Activated naive CD8-positive, alpha-beta T cell treated with anti-CD3 and anti-CD28 coated beads for 36 hours (primary cell): ENCODE results near the gene ATP5ME. TPM values are rescaled to one million over a fixed set of nuclear protein-coding genes. Genes with fewer than 3 reads are reported as not detected.
"Not testable (repeated sequence)": the region's sequence is repeated elsewhere in the genome, so short reads cannot be mapped to it uniquely, and the experiment has no call there.

Experiments
- DNase-seq: peaks from one replicate; pipeline ENCODE4 v3.0.0; 2021
- H3K27ac Mint-ChIP-seq: one replicate; pipeline ENCODE4 v1.8.0; 2022; ENCODE audit warnings: mild to moderate bottlenecking, moderate library complexity, mixed read lengths
- H3K27me3 Mint-ChIP-seq: one replicate; pipeline ENCODE4 v1.8.0; 2022; ENCODE audit warnings: mild to moderate bottlenecking, mixed read lengths
- H3K36me3 Mint-ChIP-seq: one replicate; pipeline ENCODE4 v1.8.0; 2021; ENCODE audit warnings: mild to moderate bottlenecking, mixed read lengths
- H3K4me1 Mint-ChIP-seq: one replicate; pipeline ENCODE4 v1.8.0; 2021; ENCODE audit warnings: mixed read lengths
- H3K4me3 Mint-ChIP-seq: one replicate; pipeline ENCODE4 v1.8.0; 2022; ENCODE audit warnings: mild to moderate bottlenecking, moderate library complexity, mixed read lengths
- H3K9me3 Mint-ChIP-seq: one replicate; pipeline ENCODE4 v1.8.0; 2022; ENCODE audit warnings: mixed read lengths
- total RNA-seq, 2 experiments: library from RNA; stranded (reverse); gene quantifications; one replicate each; pipeline ENCODE4 v1.2.3, GENCODE V29; 2021

The ATP5ME gene
- total RNA-seq, 2 experiments from 2014 or later, result 284 to 287 TPM

DNA sequence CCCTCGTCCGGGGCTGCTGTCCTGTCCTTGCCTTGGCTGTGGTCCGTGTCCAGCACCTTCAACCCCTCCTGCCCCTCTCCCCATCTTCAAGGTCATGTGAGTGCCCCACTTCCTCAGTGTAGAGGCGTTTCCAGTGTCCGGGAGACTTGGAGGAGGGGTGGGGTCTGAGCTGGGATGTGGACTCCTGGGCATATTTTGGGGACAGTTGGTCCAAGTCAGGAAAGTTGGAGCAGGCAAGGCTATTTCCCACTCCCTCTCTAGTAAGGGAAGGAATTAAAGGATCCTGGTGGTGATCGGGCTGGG is 34.5 kb upstream of the ATP5ME start:
- no peaks in the 10 kb centered on the region for H3K27me3 Mint-ChIP-seq
- DNase-seq, result no peak
- no peaks in the 10 kb centered on the region for H3K9me3 Mint-ChIP-seq
- peaks cover 12% of the 10 kb centered on the region for H3K4me1 Mint-ChIP-seq
- no peak overlapping the region for H3K27ac Mint-ChIP-seq
- peaks cover 2% of the 10 kb centered on the region for H3K36me3 Mint-ChIP-seq
- no peak overlapping the region for H3K4me3 Mint-ChIP-seq

DNA sequence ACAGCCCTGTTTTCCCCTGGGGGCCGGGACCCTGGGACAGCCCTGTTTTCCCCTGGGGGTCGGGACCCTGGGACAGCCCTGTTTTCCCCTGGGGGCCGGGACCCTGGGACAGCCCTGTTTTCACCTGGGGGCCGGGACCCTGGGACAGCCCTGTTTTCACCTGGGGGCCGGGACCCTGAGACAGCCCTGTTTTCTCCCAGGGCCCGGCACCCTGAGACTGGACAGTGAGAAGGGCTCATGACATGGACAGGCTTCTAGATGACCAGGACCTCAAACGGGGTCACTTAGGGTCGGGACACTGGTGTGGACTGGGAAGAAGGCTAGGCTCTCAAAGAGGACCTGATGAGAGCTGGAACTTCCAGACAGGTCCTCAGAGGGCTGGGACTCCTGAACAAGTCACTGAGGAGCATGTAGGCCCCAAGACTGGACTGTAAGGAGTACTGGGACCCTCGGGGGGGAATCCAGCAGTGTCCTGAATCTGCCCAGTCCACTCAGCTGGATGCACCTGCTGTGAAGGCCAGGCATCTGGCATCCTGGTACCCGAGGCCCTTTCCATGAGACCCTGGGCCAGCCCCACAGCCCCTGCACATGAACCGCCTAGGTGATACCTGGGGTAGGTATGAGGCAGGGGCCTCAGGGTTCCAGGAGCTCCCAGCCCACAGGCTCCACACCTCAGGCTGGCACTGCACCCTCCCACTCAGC is 34.0 kb upstream of the ATP5ME start:
- H3K36me3 Mint-ChIP-seq, result peaks cover 2% of the 10 kb centered on the region
- H3K27ac Mint-ChIP-seq, result no peak overlapping the region

DNA sequence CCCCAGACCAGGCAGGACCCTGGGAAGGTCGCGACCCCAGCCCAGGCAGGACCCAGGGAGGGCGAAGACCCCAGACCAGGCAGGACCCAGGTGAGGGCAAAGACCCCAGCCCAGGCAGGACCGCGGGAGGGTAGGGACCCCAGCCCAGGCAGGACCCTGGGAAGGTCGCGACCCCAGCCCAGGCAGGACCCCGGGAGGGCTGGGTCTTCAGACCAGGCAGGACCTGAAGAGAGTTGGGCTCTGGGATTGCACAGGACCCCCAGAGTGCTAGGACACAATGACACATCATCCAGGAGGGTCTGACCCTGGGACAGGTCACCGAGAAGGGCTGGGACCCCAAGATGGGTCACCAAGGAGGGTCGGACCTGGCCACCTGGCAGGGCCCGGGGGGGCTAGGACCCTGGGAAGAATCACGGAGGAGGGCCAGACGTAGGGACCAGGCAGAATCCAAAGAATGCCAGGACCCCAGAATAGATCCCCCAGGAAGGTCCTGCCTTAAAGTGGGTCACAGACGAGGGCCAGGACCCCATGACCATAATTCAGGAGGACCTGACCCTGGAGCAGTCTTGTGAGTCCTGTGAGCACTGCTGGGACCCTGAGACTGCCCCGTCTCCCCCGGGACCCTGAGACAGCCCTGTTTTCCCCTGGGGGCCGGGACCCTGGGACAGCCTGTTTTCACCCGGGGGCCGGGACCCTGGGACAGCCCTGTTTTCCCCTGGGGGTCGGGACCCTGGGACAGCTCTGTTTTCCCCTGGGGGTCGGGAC is 32.9 kb upstream of the ATP5ME start:
- no peak overlapping the region for H3K4me3 Mint-ChIP-seq

More for the DNA sequence above, 34.0 kb upstream of the ATP5ME start:
- no peaks in the 10 kb centered on the region for H3K9me3 Mint-ChIP-seq
- DNase-seq, result no peak
- H3K27me3 Mint-ChIP-seq, result no peaks in the 10 kb centered on the region
- H3K4me3 Mint-ChIP-seq, result no peak overlapping the region
- peaks cover 12% of the 10 kb centered on the region for H3K4me1 Mint-ChIP-seq

GRCh38 chr4:706083-706633 is 32.1 kb upstream of the ATP5ME start:
- H3K27me3 Mint-ChIP-seq, H3K36me3 Mint-ChIP-seq, H3K9me3 Mint-ChIP-seq, H3K27ac Mint-ChIP-seq, DNase-seq: not testable (repeated sequence)
- peaks cover 12% of the 10 kb centered on the region for H3K4me1 Mint-ChIP-seq
- peak overlapping the region; percentile 29 for H3K4me3 Mint-ChIP-seq

More for the DNA sequence above, 32.9 kb upstream of the ATP5ME start:
- peaks cover 4% of the 10 kb centered on the region for H3K27me3 Mint-ChIP-seq
- DNase-seq, result no peak
- H3K27ac Mint-ChIP-seq, result no peak overlapping the region
- peaks cover 2% of the 10 kb centered on the region for H3K36me3 Mint-ChIP-seq
- H3K9me3 Mint-ChIP-seq, result no peaks in the 10 kb centered on the region
- H3K4me1 Mint-ChIP-seq, result peaks cover 12% of the 10 kb centered on the region

GRCh38 chr4:705278-706082 is 31.4 kb upstream of the ATP5ME start, which contains the start of gene PCGF3:
PCGF3 (plus strand) TSS chr4:705832; CDS start chr4:733681, 27,849 bp downstream.
- peak; percentile 97 for DNase-seq

GRCh38 chr4:704971-705277 is 30.8 kb upstream of the ATP5ME start:
- peaks cover 13% of the 10 kb centered on the region for H3K4me1 Mint-ChIP-seq
- no peak overlapping the region for H3K27ac Mint-ChIP-seq
- no peaks in the 10 kb centered on the region for H3K9me3 Mint-ChIP-seq
- peaks cover 4% of the 10 kb centered on the region for H3K27me3 Mint-ChIP-seq
- H3K4me3 Mint-ChIP-seq, result no peak overlapping the region
- peaks cover 2% of the 10 kb centered on the region for H3K36me3 Mint-ChIP-seq
- no peak for DNase-seq

More at GRCh38 chr4:705278-706082, 31.4 kb upstream of the ATP5ME start, which contains the start of gene PCGF3:
- Mint-ChIP-seq H3K4me1 (peaks cover 12% of the 10 kb centered on the region), H3K36me3 (peaks cover 2% of the 10 kb centered on the region), H3K27ac (peak within 1 kb of the TSS; percentile 60), H3K4me3 (peak within 1 kb of the TSS; percentile 74), H3K9me3 (no peaks in the 10 kb centered on the region), H3K27me3 (peaks cover 4% of the 10 kb centered on the region)

DNA sequence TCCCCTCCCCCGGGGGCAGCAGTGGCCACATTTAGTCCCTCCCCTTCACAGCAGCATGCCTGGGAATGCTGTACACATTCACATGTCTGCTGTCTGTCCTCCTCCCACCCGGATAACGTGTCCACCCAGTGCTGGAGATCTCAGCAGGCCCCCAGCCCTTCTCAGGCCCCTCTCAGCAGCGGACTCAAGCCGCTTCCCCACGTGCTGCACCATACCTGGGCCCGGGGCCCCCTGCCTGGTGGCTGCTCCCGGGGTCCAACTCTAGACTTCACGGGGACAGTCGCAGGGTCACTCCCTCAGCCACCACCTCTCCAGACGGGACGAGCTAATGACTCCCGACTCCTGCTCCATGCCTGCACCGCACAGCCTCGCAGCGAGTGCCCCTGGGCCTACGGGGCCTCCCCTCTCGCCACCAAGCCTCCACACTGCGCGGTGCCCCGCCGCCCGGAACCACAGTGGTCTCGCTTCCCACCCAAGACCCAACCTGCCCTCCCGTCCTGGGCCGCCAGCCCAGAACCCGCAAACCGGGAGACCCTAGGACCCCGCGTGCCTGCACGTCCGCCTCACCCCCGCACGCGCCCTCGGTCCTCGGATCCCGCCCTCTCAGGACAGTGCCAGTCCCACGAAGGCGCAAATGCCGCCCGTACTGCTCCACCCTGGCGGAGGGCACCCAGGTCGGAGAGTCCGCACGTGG is 30.3 kb upstream of the ATP5ME start:
- Mint-ChIP-seq H3K27me3 (peaks cover 4% of the 10 kb centered on the region), H3K36me3 (peaks cover 2% of the 10 kb centered on the region), H3K4me1 (peaks cover 15% of the 10 kb centered on the region), H3K4me3 (no peak overlapping the region), H3K9me3 (no peaks in the 10 kb centered on the region), H3K27ac (no peak overlapping the region)
- no peak for DNase-seq

DNA sequence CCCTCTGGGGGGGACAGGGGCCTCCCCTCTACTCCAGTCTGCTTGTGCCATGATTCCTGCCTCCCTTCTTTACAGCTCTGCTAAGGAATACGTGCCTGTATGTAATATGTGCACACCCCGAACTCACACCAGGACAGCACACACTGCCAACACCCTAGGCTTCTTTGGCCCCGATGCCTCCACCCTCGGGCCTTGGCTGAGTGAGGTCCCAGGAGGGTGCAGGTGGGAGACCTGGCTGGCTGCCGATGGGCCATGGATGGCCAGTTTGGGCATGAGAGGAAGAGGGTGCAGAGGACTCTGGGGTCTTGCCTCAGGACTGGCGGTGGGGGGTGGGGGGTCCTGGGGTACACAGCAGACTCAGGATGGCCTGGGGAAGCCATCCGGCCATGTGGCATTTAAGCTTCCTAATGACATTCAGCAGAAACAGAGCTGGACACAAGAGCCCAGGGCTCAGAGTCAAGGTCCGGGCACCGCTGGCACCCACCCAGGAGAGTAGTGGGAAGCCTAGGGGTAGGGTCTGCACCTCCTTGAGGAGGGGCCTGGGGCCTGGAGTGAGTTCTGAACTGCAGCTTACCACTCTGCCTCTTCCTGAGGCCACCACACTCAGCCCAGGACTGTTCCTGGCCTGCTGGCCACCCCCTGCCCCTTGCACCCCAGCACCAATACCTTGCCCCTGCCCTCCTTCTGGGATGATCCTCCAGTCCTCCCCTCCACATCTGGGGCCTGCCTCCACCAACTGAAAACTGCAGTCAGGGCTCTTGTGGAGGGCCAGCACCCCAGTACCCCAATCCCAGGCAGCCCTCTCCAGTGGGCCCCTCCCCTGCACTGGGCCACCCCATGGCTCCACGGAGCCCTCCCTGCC is 29.5 kb upstream of the ATP5ME start:
- Mint-ChIP-seq H3K4me1 (peaks cover 13% of the 10 kb centered on the region), H3K27ac (no peak overlapping the region), H3K27me3 (peaks cover 4% of the 10 kb centered on the region), H3K36me3 (no peaks in the 10 kb centered on the region), H3K4me3 (no peak overlapping the region), H3K9me3 (no peaks in the 10 kb centered on the region)
- no peak for DNase-seq

DNA sequence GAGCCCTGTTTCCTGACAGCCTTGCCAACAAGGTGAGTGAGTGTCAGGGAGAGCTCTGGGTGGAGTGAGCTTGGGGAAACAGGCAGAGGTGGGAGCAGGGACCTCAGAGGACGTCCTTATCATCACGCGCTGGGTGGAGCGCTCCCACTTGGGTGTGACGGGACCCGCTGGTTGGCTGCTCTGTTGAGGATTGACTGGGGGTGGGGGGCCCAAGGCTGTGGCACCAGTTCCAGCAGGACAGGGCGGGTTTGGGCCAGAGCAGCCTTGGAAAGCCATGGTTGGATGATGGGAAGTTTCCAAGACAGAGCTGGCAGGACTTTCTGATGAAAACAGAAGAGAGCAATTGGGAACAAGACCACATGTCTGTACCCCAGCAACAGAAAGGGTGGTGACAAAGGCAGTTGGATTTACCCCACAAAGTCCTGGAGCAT is 28.6 kb upstream of the ATP5ME start:
- DNase-seq, result no peak
- Mint-ChIP-seq H3K27me3 (peaks cover 4% of the 10 kb centered on the region), H3K9me3 (no peaks in the 10 kb centered on the region), H3K36me3 (no peaks in the 10 kb centered on the region), H3K4me1 (peaks cover 12% of the 10 kb centered on the region), H3K27ac (no peak overlapping the region), H3K4me3 (no peak overlapping the region)

DNA sequence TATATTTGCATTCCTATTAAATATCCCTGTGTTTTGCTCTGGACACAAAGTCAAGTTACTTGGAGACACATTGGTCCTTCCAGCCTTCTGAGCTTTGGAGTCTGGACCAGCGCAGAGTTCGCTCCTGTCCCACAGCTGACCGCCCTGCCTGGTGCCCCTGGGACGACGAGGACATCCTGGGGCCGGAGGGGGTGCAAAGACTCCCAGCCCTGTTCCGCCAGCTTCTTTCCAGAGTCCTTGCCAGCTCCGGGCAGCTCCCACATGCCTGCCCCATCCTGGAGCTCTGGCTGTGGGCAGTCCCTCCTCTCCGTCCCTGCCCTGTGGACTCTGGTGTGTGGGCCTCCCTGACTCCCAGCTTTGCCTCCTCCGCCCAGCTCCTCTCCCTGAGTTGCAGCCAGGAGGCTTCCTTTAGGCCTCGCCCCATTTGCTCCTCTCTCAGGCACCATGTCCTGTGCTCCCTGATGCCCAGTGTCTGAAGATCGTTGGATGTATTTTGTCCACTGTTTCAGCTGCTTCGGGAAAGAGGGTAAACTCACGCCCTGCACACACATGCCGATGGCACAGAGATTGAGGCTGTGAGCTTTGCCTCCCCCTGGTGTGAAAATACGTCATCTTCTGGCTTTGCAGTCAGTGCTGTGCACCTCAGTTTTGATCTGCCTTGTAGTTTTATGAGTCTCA is 26.6 kb upstream of the ATP5ME start:
- Mint-ChIP-seq H3K4me1 (peaks cover 12% of the 10 kb centered on the region), H3K9me3 (no peaks in the 10 kb centered on the region), H3K36me3 (no peaks in the 10 kb centered on the region), H3K4me3 (no peak overlapping the region), H3K27me3 (peaks cover 4% of the 10 kb centered on the region), H3K27ac (no peak overlapping the region)
- no peak for DNase-seq

- H3K4me3 Mint-ChIP-seq, result no peak overlapping the region
- H3K9me3 Mint-ChIP-seq, result no peaks in the 10 kb centered on the region
- DNase-seq, result no peak
- H3K4me1 Mint-ChIP-seq, result peaks cover 10% of the 10 kb centered on the region
- no peaks in the 10 kb centered on the region for H3K36me3 Mint-ChIP-seq
- H3K27me3 Mint-ChIP-seq, result peaks cover 4% of the 10 kb centered on the region
- H3K27ac Mint-ChIP-seq, result peak overlapping the region; percentile 38
Observed at GRCh38 chr4:699816-700580, 25.9 kb upstream of the ATP5ME start.

- H3K9me3 Mint-ChIP-seq, DNase-seq, H3K4me1 Mint-ChIP-seq, H3K36me3 Mint-ChIP-seq, H3K4me3 Mint-ChIP-seq, H3K27ac Mint-ChIP-seq: not testable (repeated sequence)
- peaks cover 13% of the 10 kb centered on the region for H3K27me3 Mint-ChIP-seq
Observed at GRCh38 chr4:694341-694940, 20.4 kb upstream of the ATP5ME start.
